SU-DHL-6 (cell line): ENCODE results near the gene ZP4.

Experiments
- H2AFZ ChIP-seq: fragments of 200-600 bp; sonication (generic); 2 replicates; pipeline ENCODE4 v1.6.1; 2014; ENCODE audit warnings: low read depth, mild to moderate bottlenecking, moderate library complexity, mixed read lengths, antibody characterized with exemption, low read length; ENCODE audit not compliant: severe bottlenecking
- H3F3A ChIP-seq: fragments of 200-600 bp; shearing (Covaris generic); 2 replicates; pipeline ENCODE4 v1.6.0; 2016; ENCODE audit warnings: antibody characterized with exemption, mild to moderate bottlenecking; ENCODE audit not compliant: insufficient read depth
- H3K27ac ChIP-seq: fragments of 200-600 bp; sonication (generic); 2 replicates; pipeline ENCODE4 v1.5.1; 2016; ENCODE audit warnings: low read depth, mild to moderate bottlenecking, low read length, moderate library complexity, mixed read lengths
- H3K27me3 ChIP-seq: fragments of 200-600 bp; sonication (generic), shearing (Covaris generic); 2 replicates; pipeline ENCODE4 v1.6.0; 2014; ENCODE audit warnings: mild to moderate bottlenecking, low read length
- H3K36me3 ChIP-seq: fragments of 200-600 bp; sonication (generic); 2 replicates; pipeline ENCODE4 v1.6.1; 2014; ENCODE audit warnings: mild to moderate bottlenecking, low read length, mixed read lengths
- H3K4me2 ChIP-seq: fragments of 300-600, 200-600 bp; shearing (Covaris generic), sonication (generic); 2 replicates; pipeline ENCODE4 v1.6.0; 2014; ENCODE audit warnings: low read length, low read depth, mild to moderate bottlenecking; ENCODE audit not compliant: poor library complexity, severe bottlenecking
- H3K4me3 ChIP-seq: fragments of 200-600 bp; sonication (generic); 2 replicates; pipeline ENCODE4 v1.5.1; 2014; ENCODE audit warnings: antibody characterized with exemption, low read length, mild to moderate bottlenecking, mixed read lengths; ENCODE audit not compliant: insufficient read depth, poor library complexity, severe bottlenecking
- H3K79me2 ChIP-seq: fragments of 200-600 bp; sonication (generic); 2 replicates; pipeline ENCODE4 v1.6.1; 2014; ENCODE audit warnings: mild to moderate bottlenecking, low read length, moderate library complexity; ENCODE audit not compliant: insufficient read depth
- H3K9ac ChIP-seq: fragments of 200-600 bp; sonication (generic); 2 replicates; pipeline ENCODE4 v1.7.0; 2014; ENCODE audit warnings: mild to moderate bottlenecking, low read length
- H3K9me2 ChIP-seq: fragments of 200-600 bp; sonication (generic); replicated peaks from 2 replicates; pipeline ENCODE4 v1.6.1; 2014; ENCODE audit warnings: low read length; ENCODE audit not compliant: insufficient read depth
- H3K9me3 ChIP-seq: fragments of 200-600 bp; sonication (generic); 2 replicates; pipeline ENCODE4 v1.6.1; 2014; ENCODE audit warnings: low read length, mixed read lengths; ENCODE audit not compliant: insufficient read depth
- H4K20me1 ChIP-seq: fragments of 200-600 bp; sonication (generic); 2 replicates; pipeline ENCODE4 v1.6.1; 2014; ENCODE audit warnings: low read depth, mild to moderate bottlenecking, antibody characterized with exemption, low read length, moderate library complexity, mixed read lengths
- EZH2phosphoT487 ChIP-seq: fragments of 200-600 bp; sonication (generic), shearing (Covaris generic); conservative IDR thresholded peaks from 2 replicates; pipeline ENCODE4 v1.6.1; 2018; ENCODE audit warnings: mild to moderate bottlenecking, antibody characterized with exemption, low read length, moderate library complexity, mixed read lengths
- TF ChIP-seq, protein P1 (sequence below): fragments of 200-600 bp; sonication (generic); IDR thresholded peaks from one replicate; pipeline ENCODE4 v1.5.1; 2017; ENCODE audit warnings: antibody characterized with exemption, mild to moderate bottlenecking, low read length, moderate library complexity; ENCODE audit not compliant: insufficient read depth, poor library complexity, severe bottlenecking

ZP4 gene

DNA sequence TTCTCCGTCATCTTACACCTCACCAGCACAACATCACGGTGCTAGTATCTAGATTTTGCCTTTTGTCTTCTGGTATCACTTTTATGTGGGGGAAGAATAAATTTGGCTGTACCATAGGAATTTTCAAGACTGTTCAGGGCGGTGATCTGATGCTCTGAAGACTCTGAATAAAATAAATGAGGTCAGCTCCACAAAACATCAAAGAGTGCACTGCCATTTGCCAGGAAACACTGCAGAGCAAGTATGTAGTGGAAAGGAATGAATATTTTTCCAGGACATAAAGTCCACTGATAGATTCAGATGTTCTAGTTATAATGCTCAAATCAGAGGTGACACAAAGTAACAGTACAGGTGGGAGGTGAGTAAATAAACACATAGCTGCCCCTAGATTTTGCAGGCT lies 56.3 kb downstream of the ZP4 start:
- Histone ChIP-seq H3K79me2 (no peaks in the 10 kb centered on the region), H2AFZ (no peak overlapping the region), H3K9me2 (no peaks in the 10 kb centered on the region), H3K27me3 (no peaks in the 10 kb centered on the region), H3F3A (no peaks in the 10 kb centered on the region), H3K36me3 (no peaks in the 10 kb centered on the region), H3K9ac (no peak overlapping the region), H3K4me3 (no peak overlapping the region), H4K20me1 (no peaks in the 10 kb centered on the region; the same call in 1 of the 2 replicates), H3K27ac (no peak overlapping the region), H3K4me2 (no peak overlapping the region), H3K9me3 (no peaks in the 10 kb centered on the region)
- no peak for TF ChIP-seq EZH2phosphoT487
- TF ChIP-seq, protein P1, sequence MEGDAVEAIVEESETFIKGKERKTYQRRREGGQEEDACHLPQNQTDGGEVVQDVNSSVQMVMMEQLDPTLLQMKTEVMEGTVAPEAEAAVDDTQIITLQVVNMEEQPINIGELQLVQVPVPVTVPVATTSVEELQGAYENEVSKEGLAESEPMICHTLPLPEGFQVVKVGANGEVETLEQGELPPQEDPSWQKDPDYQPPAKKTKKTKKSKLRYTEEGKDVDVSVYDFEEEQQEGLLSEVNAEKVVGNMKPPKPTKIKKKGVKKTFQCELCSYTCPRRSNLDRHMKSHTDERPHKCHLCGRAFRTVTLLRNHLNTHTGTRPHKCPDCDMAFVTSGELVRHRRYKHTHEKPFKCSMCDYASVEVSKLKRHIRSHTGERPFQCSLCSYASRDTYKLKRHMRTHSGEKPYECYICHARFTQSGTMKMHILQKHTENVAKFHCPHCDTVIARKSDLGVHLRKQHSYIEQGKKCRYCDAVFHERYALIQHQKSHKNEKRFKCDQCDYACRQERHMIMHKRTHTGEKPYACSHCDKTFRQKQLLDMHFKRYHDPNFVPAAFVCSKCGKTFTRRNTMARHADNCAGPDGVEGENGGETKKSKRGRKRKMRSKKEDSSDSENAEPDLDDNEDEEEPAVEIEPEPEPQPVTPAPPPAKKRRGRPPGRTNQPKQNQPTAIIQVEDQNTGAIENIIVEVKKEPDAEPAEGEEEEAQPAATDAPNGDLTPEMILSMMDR, result no peak

DNA sequence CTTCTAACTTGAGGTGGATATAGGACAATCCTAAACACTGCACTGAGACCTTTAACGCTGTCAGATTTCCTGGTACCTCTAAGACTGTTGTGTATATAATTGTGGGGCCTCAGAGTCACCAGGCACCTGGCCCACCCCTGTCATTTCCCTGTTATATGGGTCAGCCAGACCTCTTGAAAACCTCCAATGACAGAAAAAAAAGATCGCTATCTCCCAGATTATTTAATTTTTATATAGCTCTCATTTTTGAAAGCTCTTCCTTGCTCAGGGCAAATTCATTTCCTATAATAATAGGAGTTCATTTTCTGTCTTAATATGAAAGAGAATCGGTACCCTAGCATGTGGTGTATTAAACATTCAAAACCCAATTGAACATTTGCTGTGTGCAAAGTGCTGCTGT lies 56.7 kb downstream of the ZP4 start:
- Histone ChIP-seq H3K9me3 (no peaks in the 10 kb centered on the region), H3K9me2 (no peaks in the 10 kb centered on the region), H3K4me3 (no peak overlapping the region), H3K4me2 (no peak overlapping the region), H2AFZ (no peak overlapping the region), H3K36me3 (no peaks in the 10 kb centered on the region), H4K20me1 (no peaks in the 10 kb centered on the region; the same call in 1 of the 2 replicates), H3K27ac (no peak overlapping the region), H3F3A (no peaks in the 10 kb centered on the region), H3K27me3 (no peaks in the 10 kb centered on the region), H3K9ac (no peak overlapping the region), H3K79me2 (no peaks in the 10 kb centered on the region)
- TF ChIP-seq, protein P1, result no peak
- no peak for TF ChIP-seq EZH2phosphoT487

DNA sequence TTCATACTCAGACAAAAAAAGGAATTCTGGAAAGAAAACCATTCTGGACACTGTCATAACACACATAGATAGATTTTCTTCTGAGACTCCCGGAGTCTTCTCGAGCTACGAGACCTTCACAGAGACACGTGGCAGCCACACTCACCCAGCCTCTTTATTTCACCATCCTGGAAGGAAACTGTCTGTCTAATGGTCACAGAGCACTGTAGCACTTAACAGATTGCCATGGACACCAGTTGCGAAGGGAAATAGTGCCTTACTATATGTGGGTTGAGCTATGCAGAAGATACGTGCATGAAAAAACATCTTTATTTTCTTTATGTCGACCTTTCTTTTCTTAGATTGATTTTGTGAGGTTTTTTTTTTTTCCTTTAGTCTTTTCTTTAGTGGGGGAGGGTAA lies 57.9 kb downstream of the ZP4 start:
- Histone ChIP-seq H3K79me2 (no peaks in the 10 kb centered on the region), H4K20me1 (no peaks in the 10 kb centered on the region; the same call in 1 of the 2 replicates), H3K4me2 (no peak overlapping the region), H2AFZ (no peak overlapping the region), H3K9ac (no peak overlapping the region), H3K9me3 (no peaks in the 10 kb centered on the region), H3K4me3 (no peak overlapping the region), H3F3A (no peaks in the 10 kb centered on the region), H3K27ac (no peak overlapping the region), H3K9me2 (no peaks in the 10 kb centered on the region), H3K27me3 (no peaks in the 10 kb centered on the region), H3K36me3 (no peaks in the 10 kb centered on the region)
- TF ChIP-seq, protein P1, result no peak
- no peak for TF ChIP-seq EZH2phosphoT487
